ENCODE measurements around the gene COL19A1. TPM values are rescaled to one million over a fixed set of nuclear protein-coding genes. Genes with fewer than 3 reads are reported as not detected.
"Not testable (repeated sequence)": the region's sequence is repeated elsewhere in the genome, so short reads cannot be mapped to it uniquely, and the experiment has no call there.

The COL19A1 gene
- total RNA-seq, 2 donors from 2014 or later, result 1.5 TPM; not detected in 1

GRCh38 chr6:69926745-69927144, 60.4 kb downstream of the COL19A1 start:
- ATAC-seq (no peak), DNase-seq (no peak)
- H3K4me3 Mint-ChIP-seq, result no peak overlapping the region
- H3K9me3 ChIP-seq (ENCODE audit: control insufficient read depth, low read length, poor library complexity, severe bottlenecking), result peaks cover 5% of the 10 kb centered on the region
- H3K36me3 Mint-ChIP-seq (ENCODE audit: low read depth), result no peaks in the 10 kb centered on the region
- no peak overlapping the region for H3K27ac Mint-ChIP-seq
- no peaks in the 10 kb centered on the region for H3K27me3 Mint-ChIP-seq
- H3K4me1 Mint-ChIP-seq, result no peaks in the 10 kb centered on the region

GRCh38 chr6:69933239-69933638, 66.9 kb downstream of the COL19A1 start:
- Mint-ChIP-seq H3K36me3 (ENCODE audit: low read depth) (no peaks in the 10 kb centered on the region), H3K4me3 (no peak overlapping the region), H3K27ac (no peak overlapping the region), H3K4me1 (peaks cover 3% of the 10 kb centered on the region), H3K27me3 (peaks cover 9% of the 10 kb centered on the region)
- H3K9me3 ChIP-seq (ENCODE audit: control insufficient read depth, low read length, poor library complexity, severe bottlenecking), result no peaks in the 10 kb centered on the region
- no peak for ATAC-seq
- DNase-seq, result no peak

- no peaks in the 10 kb centered on the region for H3K36me3 Mint-ChIP-seq (ENCODE audit: low read depth)
Observed at GRCh38 chr6:69935079-69935478, 68.7 kb downstream of the COL19A1 start.

GRCh38 chr6:69936674-69937363, 70.5 kb downstream of the COL19A1 start:
- DNase-seq (no peak), ATAC-seq (no peak)
- H3K9me3 ChIP-seq (ENCODE audit: control insufficient read depth, low read length, poor library complexity, severe bottlenecking), result no peaks in the 10 kb centered on the region
- Mint-ChIP-seq H3K4me1 (peaks cover 3% of the 10 kb centered on the region), H3K4me3 (no peak overlapping the region), H3K27ac (no peak overlapping the region), H3K36me3 (ENCODE audit: low read depth) (no peaks in the 10 kb centered on the region), H3K27me3 (peaks cover 9% of the 10 kb centered on the region)

More at GRCh38 chr6:69935079-69935478, 68.7 kb downstream of the COL19A1 start:
- no peak overlapping the region for H3K4me3 Mint-ChIP-seq
- ATAC-seq (no peak), DNase-seq (no peak)
- H3K27ac Mint-ChIP-seq, result no peak overlapping the region
- peaks cover 9% of the 10 kb centered on the region for H3K27me3 Mint-ChIP-seq
- no peaks in the 10 kb centered on the region for H3K9me3 ChIP-seq (ENCODE audit: control insufficient read depth, low read length, poor library complexity, severe bottlenecking)
- H3K4me1 Mint-ChIP-seq, result peaks cover 3% of the 10 kb centered on the region

GRCh38 chr6:69937402-69938136, 71.2 kb downstream of the COL19A1 start:
- Mint-ChIP-seq H3K36me3 (ENCODE audit: low read depth) (no peaks in the 10 kb centered on the region), H3K27ac (no peak overlapping the region), H3K4me3 (no peak overlapping the region), H3K27me3 (peaks cover 9% of the 10 kb centered on the region), H3K4me1 (peaks cover 3% of the 10 kb centered on the region)
- ATAC-seq (no peak), DNase-seq (no peak)
- no peaks in the 10 kb centered on the region for H3K9me3 ChIP-seq (ENCODE audit: control insufficient read depth, low read length, poor library complexity, severe bottlenecking)

- H3K9me3 ChIP-seq (ENCODE audit: control insufficient read depth, low read length, poor library complexity, severe bottlenecking), result no peaks in the 10 kb centered on the region
- Mint-ChIP-seq H3K36me3 (ENCODE audit: low read depth) (no peaks in the 10 kb centered on the region), H3K27ac (no peak overlapping the region), H3K4me1 (no peaks in the 10 kb centered on the region), H3K27me3 (peaks cover 23% of the 10 kb centered on the region), H3K4me3 (no peak overlapping the region)
- ATAC-seq (no peak), DNase-seq (no peak)
Observed at GRCh38 chr6:69942485-69942884, 76.1 kb downstream of the COL19A1 start.

GRCh38 chr6:69945192-69945591, 78.8 kb downstream of the COL19A1 start:
- Mint-ChIP-seq H3K4me3 (no peak overlapping the region), H3K36me3 (ENCODE audit: low read depth) (no peaks in the 10 kb centered on the region), H3K27ac (no peak overlapping the region), H3K4me1 (no peaks in the 10 kb centered on the region), H3K27me3 (peaks cover 23% of the 10 kb centered on the region)
- ATAC-seq (no peak), DNase-seq (no peak)
- H3K9me3 ChIP-seq (ENCODE audit: control insufficient read depth, low read length, poor library complexity, severe bottlenecking), result no peaks in the 10 kb centered on the region

- DNase-seq (no peak), ATAC-seq (no peak)
- no peaks in the 10 kb centered on the region for H3K4me1 Mint-ChIP-seq
- peaks cover 17% of the 10 kb centered on the region for H3K27me3 Mint-ChIP-seq
- no peaks in the 10 kb centered on the region for H3K9me3 ChIP-seq (ENCODE audit: control insufficient read depth, low read length, poor library complexity, severe bottlenecking)
- H3K27ac Mint-ChIP-seq, result no peak overlapping the region
- no peaks in the 10 kb centered on the region for H3K36me3 Mint-ChIP-seq (ENCODE audit: low read depth)
- H3K4me3 Mint-ChIP-seq, result no peak overlapping the region
Observed at GRCh38 chr6:69948479-69949114, 82.2 kb downstream of the COL19A1 start.

- ATAC-seq (no peak), DNase-seq (no peak)
- Mint-ChIP-seq H3K4me1 (no peaks in the 10 kb centered on the region), H3K36me3 (ENCODE audit: low read depth) (no peaks in the 10 kb centered on the region), H3K27me3 (peaks cover 17% of the 10 kb centered on the region), H3K27ac (no peak overlapping the region), H3K4me3 (no peak overlapping the region)
- no peaks in the 10 kb centered on the region for H3K9me3 ChIP-seq (ENCODE audit: control insufficient read depth, low read length, poor library complexity, severe bottlenecking)
Observed at GRCh38 chr6:69953491-69953890, 87.1 kb downstream of the COL19A1 start.

GRCh38 chr6:69954733-69955132, 88.4 kb downstream of the COL19A1 start:
- H3K9me3 ChIP-seq (ENCODE audit: control insufficient read depth, low read length, poor library complexity, severe bottlenecking), result no peaks in the 10 kb centered on the region
- ATAC-seq (no peak), DNase-seq (no peak)
- Mint-ChIP-seq H3K36me3 (ENCODE audit: low read depth) (no peaks in the 10 kb centered on the region), H3K4me3 (no peak overlapping the region), H3K27ac (no peak overlapping the region), H3K27me3 (peaks cover 17% of the 10 kb centered on the region), H3K4me1 (no peaks in the 10 kb centered on the region)

- H3K36me3 Mint-ChIP-seq (ENCODE audit: low read depth), result no peaks in the 10 kb centered on the region
- no peaks in the 10 kb centered on the region for H3K4me1 Mint-ChIP-seq
- H3K4me3 Mint-ChIP-seq, result no peak overlapping the region
- ATAC-seq, result no peak
- no peaks in the 10 kb centered on the region for H3K9me3 ChIP-seq (ENCODE audit: control insufficient read depth, low read length, poor library complexity, severe bottlenecking)
- no peak for DNase-seq
- H3K27me3 Mint-ChIP-seq, result peaks cover 17% of the 10 kb centered on the region
- H3K27ac Mint-ChIP-seq, result no peak overlapping the region
Observed at GRCh38 chr6:69957985-69958559, 91.7 kb downstream of the COL19A1 start.

GRCh38 chr6:69958978-69959377, 92.6 kb downstream of the COL19A1 start:
- no peak overlapping the region for H3K4me3 Mint-ChIP-seq
- DNase-seq (no peak), ATAC-seq (no peak)
- H3K27ac Mint-ChIP-seq, result no peak overlapping the region
- H3K27me3 Mint-ChIP-seq, result peaks cover 15% of the 10 kb centered on the region
- no peaks in the 10 kb centered on the region for H3K9me3 ChIP-seq (ENCODE audit: control insufficient read depth, low read length, poor library complexity, severe bottlenecking)
- H3K4me1 Mint-ChIP-seq, result no peaks in the 10 kb centered on the region
- no peaks in the 10 kb centered on the region for H3K36me3 Mint-ChIP-seq (ENCODE audit: low read depth)

GRCh38 chr6:69965974-69966373, 99.6 kb downstream of the COL19A1 start:
- not testable (repeated sequence) for H3K4me3 Mint-ChIP-seq; ATAC-seq; H3K9me3 ChIP-seq (ENCODE audit: control insufficient read depth, low read length, poor library complexity, severe bottlenecking); H3K27me3 Mint-ChIP-seq; DNase-seq; H3K36me3 Mint-ChIP-seq (ENCODE audit: low read depth); H3K4me1 Mint-ChIP-seq; H3K27ac Mint-ChIP-seq
